Tibial artery (tissue), 4 donors: ENCODE data around the gene TRMT10A.

ENCODE experiments used
- DNase-seq, 2 donors: peaks; one replicate each; pipeline ENCODE4 v3.0.0-alpha.2; 2019
- H3K27ac ChIP-seq, 2 donors: fragments of 200-600 bp; sonication (generic) in 1 of 2; 1 replicate in 1 of 2; 2 replicates in 1 of 2; pipeline ENCODE4 v1.5.1; 2018 to 2019; ENCODE audit warnings: mild to moderate bottlenecking in 1 of 2
- H3K27me3 ChIP-seq, 2 donors: fragments of 200-600 bp; sonication (generic) in 1 of 2; one replicate each; pipeline versions ENCODE4 v1.5.1 to v1.6.0; 2016 to 2019
- H3K36me3 ChIP-seq, 3 donors: fragments of 200-600 bp; sonication (generic) in 2 of 3; one replicate each; pipeline ENCODE4 v1.5.1; 2016 to 2019; ENCODE audit warnings: mild to moderate bottlenecking in 2 of 3
- H3K4me1 ChIP-seq, 4 donors: fragments of 200-600 bp; sonication (generic) in 2 of 4; 1 replicate in 3 of 4; 2 replicates in 1 of 4; pipeline ENCODE4 v1.5.1; 2016 to 2019
- H3K4me3 ChIP-seq, 2 donors: fragments of 200-600 bp; sonication (generic) in 1 of 2; 1 replicate in 1 of 2; 2 replicates in 1 of 2; pipeline ENCODE4 v1.5.1; 2018 to 2019; ENCODE audit warnings: mild to moderate bottlenecking in 2 of 2
- H3K9me3 ChIP-seq, 3 donors: fragments of 200-600 bp; sonication (generic) in 1 of 3; one replicate each; pipeline ENCODE4 v1.5.1; 2016 to 2019
- CTCF ChIP-seq, 2 experiments: fragments of 200-600 bp in 1 of 2; fragments of 450-650 bp in 1 of 2; IDR thresholded peaks; one replicate each; pipeline ENCODE4 v1.5.1; 2017 to 2019; ENCODE audit warnings: antibody characterized with exemption in 2 of 2, mild to moderate bottlenecking in 1 of 2, moderate library complexity in 1 of 2
- intact Hi-C: fragments of 100-400 bp; cut with DNase I; formaldehyde crosslinking; loops from one replicate; pipeline ENCODE4 v1.15.0; 2023; ENCODE audit warnings: low total_unique reads

TRMT10A gene

GRCh38 chr4:99574530-99575324 is 10.9 kb upstream of the TRMT10A start, which contains the start of gene MTTP:
TSS of gene MTTP (plus strand) at chr4:99574824. CDS start at chr4:99574910, 86 bp downstream.
- Histone ChIP-seq H3K36me3 (no peaks in the 10 kb centered on the region), H3K4me1 (peaks cover 0 to 31% (median 0%) of the 10 kb centered on the region in 4 donors), H3K4me3 (peak within 1 kb of the TSS; percentile 19 to 20), H3K27ac (peak within 1 kb of the TSS; percentile 66 to 73), H3K27me3 (no peaks in the 10 kb centered on the region), H3K9me3 (no peaks in the 10 kb centered on the region)
- no peak for DNase-seq
- TF ChIP-seq CTCF (IDR thresholded peaks at IDR 0.05), result no peak
- intact Hi-C loops, result no loop called here

GRCh38 chr4:99573735-99574368 is 10.0 kb upstream of the TRMT10A start:
- Histone ChIP-seq H3K36me3 (no peaks in the 10 kb centered on the region), H3K9me3 (no peaks in the 10 kb centered on the region), H3K4me1 (peaks cover 0 to 31% (median 0%) of the 10 kb centered on the region in 4 donors), H3K27ac (peak overlapping the region; percentile 66 to 73), H3K27me3 (no peaks in the 10 kb centered on the region), H3K4me3 (no peak overlapping the region)
- DNase-seq, result no peak
- intact Hi-C loops, result no loop called here
- no peak for TF ChIP-seq CTCF (IDR thresholded peaks at IDR 0.05)

GRCh38 chr4:99572527-99573240 is 8.8 kb upstream of the TRMT10A start:
- DNase-seq, result no peak
- Histone ChIP-seq H3K4me1 (peaks cover 0 to 32% (median 0%) of the 10 kb centered on the region in 4 donors), H3K27ac (peak overlapping the region; percentile 66 to 73), H3K9me3 (no peaks in the 10 kb centered on the region), H3K4me3 (no peak overlapping the region), H3K36me3 (no peaks in the 10 kb centered on the region), H3K27me3 (no peaks in the 10 kb centered on the region)
- intact Hi-C loops, result no loop called here
- TF ChIP-seq CTCF (IDR thresholded peaks at IDR 0.05), result no peak

GRCh38 chr4:99571883-99572282 is 8.0 kb upstream of the TRMT10A start:
- Histone ChIP-seq H3K27ac (peak overlapping the region in 1 of 2 donors; percentile 73), H3K9me3 (no peaks in the 10 kb centered on the region), H3K4me1 (peaks cover 0 to 40% (median 1%) of the 10 kb centered on the region in 4 donors), H3K4me3 (no peak overlapping the region), H3K36me3 (no peaks in the 10 kb centered on the region), H3K27me3 (no peaks in the 10 kb centered on the region)
- TF ChIP-seq CTCF (IDR thresholded peaks at IDR 0.05), result no peak
- intact Hi-C loops, result no loop called here
- DNase-seq, result no peak

- no peaks in the 10 kb centered on the region for H3K36me3 ChIP-seq
- no peak for TF ChIP-seq CTCF (IDR thresholded peaks at IDR 0.05)
- H3K4me1 ChIP-seq, result peaks cover 0 to 31% (median 13%) of the 10 kb centered on the region in 4 donors
- H3K9me3 ChIP-seq, result no peaks in the 10 kb centered on the region
- H3K4me3 ChIP-seq, result no peak overlapping the region
- DNase-seq, result no peak
- H3K27me3 ChIP-seq, result no peaks in the 10 kb centered on the region
- peak overlapping the region in 1 of 2 donors; percentile 86 for H3K27ac ChIP-seq
- intact Hi-C loops, result loop anchor here (5.0 to 10.0 kb wide), 4 partner anchors 90 to 382 kb away; partner anchors contain the start of genes C4orf54, DNAJB14 and LAMTOR3
Observed at GRCh38 chr4:99564921-99565320, 1.1 kb upstream of the TRMT10A start.
